IMR-90 (cell line): ENCODE results near the gene SPAG5. TPM values are rescaled to one million over a fixed set of nuclear protein-coding genes. Genes with fewer than 3 reads are reported as not detected.
"Not testable (repeated sequence)": the region's sequence is repeated elsewhere in the genome, so short reads cannot be mapped to it uniquely, and the experiment has no call there.

Source experiments
- ATAC-seq: fragments of 200-7000 bp; cut with Tn5 transposase; 2 replicates; pipeline ENCODE4 v1.9.1; 2020; ENCODE audit warnings: low read depth, mild to moderate bottlenecking, moderate library complexity
- BruUV-seq: library from RNA; stranded (reverse); fragments of 400-500 nt; replicated peaks from 2 replicates; lab custom pipeline; 2021; lab: Mats Ljungman, UMichigan
- CTCF ChIA-PET: fragments of 300-600 bp; formaldehyde crosslinking; extraction: SDS; loops from one replicate; lab custom pipeline; 2021; ENCODE audit warnings: antibody characterized with exemption; lab: Yijun Ruan, JAX
- POLR2A ChIA-PET: fragments of 300-600 bp; sonication (Branson Sonifier 250); formaldehyde crosslinking; loops from one replicate; lab custom pipeline; 2022; ENCODE audit warnings: antibody characterized with exemption; ENCODE audit not compliant: unreplicated experiment; lab: Charles Lee
- DNase-seq: peaks from one replicate; pipeline ENCODE4 v3.0.0; 2013
- H2AFZ ChIP-seq: replicated peaks from 2 replicates; pipeline ENCODE3; 2013; ENCODE audit warnings: low read length, mild to moderate bottlenecking; ENCODE audit not compliant: poor library complexity
- H2AK5ac ChIP-seq: 2 replicates; pipeline ENCODE4 v1.6.1; 2013; ENCODE audit warnings: low read depth, low read length, inconsistent platforms
- H2AK9ac ChIP-seq: replicated peaks from 2 replicates; pipeline ENCODE3; 2013; ENCODE audit warnings: mild to moderate bottlenecking, low read depth, low read length, moderate library complexity; ENCODE audit not compliant: poor library complexity
- H2BK120ac ChIP-seq: 2 replicates; pipeline ENCODE4 v1.6.1; 2013; ENCODE audit warnings: low read depth, low read length, inconsistent platforms
- H2BK15ac ChIP-seq: 3 replicates; pipeline ENCODE4 v1.6.1; 2013; ENCODE audit warnings: low read depth, low read length, inconsistent platforms
- H2BK20ac ChIP-seq: 2 replicates; pipeline ENCODE4 v1.6.1; 2013; ENCODE audit warnings: low read depth, mild to moderate bottlenecking, inconsistent platforms, low read length, moderate library complexity
- H2BK5ac ChIP-seq: 2 replicates; pipeline ENCODE4 v1.6.1; 2013; ENCODE audit warnings: mild to moderate bottlenecking, low read depth, low read length, inconsistent platforms; ENCODE audit not compliant: poor library complexity, severe bottlenecking
- H3K14ac ChIP-seq: replicated peaks from 2 replicates; pipeline ENCODE4 v1.6.1; 2013; ENCODE audit warnings: low read depth, low read length, inconsistent platforms
- H3K18ac ChIP-seq: 2 replicates; pipeline ENCODE4 v1.6.1; 2013; ENCODE audit warnings: low read depth, low read length, control low read depth
- H3K23ac ChIP-seq: 2 replicates; pipeline ENCODE4 v1.6.1; 2013; ENCODE audit warnings: low read depth, low read length, inconsistent platforms
- H3K27ac ChIP-seq: 2 replicates; pipeline ENCODE4 v1.5.1; 2013; ENCODE audit warnings: mild to moderate bottlenecking, control low read depth, low read length; ENCODE audit not compliant: insufficient read depth
- H3K27me3 ChIP-seq: 2 replicates; pipeline ENCODE4 v1.6.1; 2013; ENCODE audit warnings: low read length; ENCODE audit not compliant: control insufficient read depth, insufficient read depth
- H3K36me3 ChIP-seq: 2 replicates; pipeline ENCODE4 v1.6.1; 2013; ENCODE audit warnings: low read length, mixed read lengths; ENCODE audit not compliant: control insufficient read depth, insufficient read depth
- H3K4ac ChIP-seq: 2 replicates; pipeline ENCODE4 v1.6.1; 2013; ENCODE audit warnings: low read depth, low read length, inconsistent platforms
- H3K4me1 ChIP-seq: 2 replicates; pipeline ENCODE4 v1.6.1; 2013; ENCODE audit warnings: low read length, mixed read lengths; ENCODE audit not compliant: control insufficient read depth, insufficient read depth
- H3K4me2 ChIP-seq: 2 replicates; pipeline ENCODE4 v1.6.1; 2013; ENCODE audit warnings: low read depth, mild to moderate bottlenecking, control low read depth, low read length, moderate library complexity
- H3K4me3 ChIP-seq: 2 replicates; pipeline ENCODE4 v1.5.1; 2013; ENCODE audit warnings: low read depth, mild to moderate bottlenecking, control low read depth, low read length, moderate library complexity; ENCODE audit not compliant: insufficient read depth
- H3K56ac ChIP-seq: 2 replicates; pipeline ENCODE4 v1.6.1; 2013; ENCODE audit warnings: low read length, inconsistent platforms; ENCODE audit not compliant: insufficient read depth; ENCODE audit errors: extremely low read depth
- H3K79me1 ChIP-seq, 2 experiments: 2 replicates each; pipeline ENCODE4 v1.6.1; 2013; ENCODE audit warnings: low read length in 2 of 2, inconsistent platforms in 1 of 2, low read depth in 1 of 2
- H3K9ac ChIP-seq: 2 replicates; pipeline ENCODE4 v1.6.1; 2013; ENCODE audit warnings: low read depth, low read length, control low read depth
- H3K9me1 ChIP-seq: 2 replicates; pipeline ENCODE4 v1.6.1; 2013; ENCODE audit warnings: low read length, inconsistent platforms; ENCODE audit not compliant: insufficient read depth
- H3K9me3 ChIP-seq: 2 replicates; pipeline ENCODE4 v1.6.1; 2013; ENCODE audit warnings: low read length; ENCODE audit not compliant: control insufficient read depth, insufficient read depth
- H4K20me1 ChIP-seq: 2 replicates; pipeline ENCODE4 v1.6.1; 2013; ENCODE audit warnings: low read length, inconsistent platforms; ENCODE audit not compliant: insufficient read depth
- H4K5ac ChIP-seq: 2 replicates; pipeline ENCODE4 v1.6.1; 2013; ENCODE audit warnings: mild to moderate bottlenecking, low read depth, low read length, control low read depth
- H4K8ac ChIP-seq, 2 experiments: 2 replicates each; pipeline ENCODE4 v1.6.1; 2013; ENCODE audit warnings: low read depth in 2 of 2, low read length in 2 of 2, control low read depth in 1 of 2, inconsistent platforms in 1 of 2
- H4K91ac ChIP-seq: 2 replicates; pipeline ENCODE4 v1.6.1; 2013; ENCODE audit warnings: low read depth, low read length, inconsistent platforms; ENCODE audit not compliant: insufficient read depth
- FOS ChIP-seq: fragments of 150-350 bp; IDR thresholded peaks from 2 replicates; pipeline ENCODE4 v1.6.1; 2016; ENCODE audit warnings: low read depth, low read length
- MAZ ChIP-seq: IDR thresholded peaks from 2 replicates; pipeline ENCODE4 v1.6.1; 2012; ENCODE audit warnings: low read depth, mild to moderate bottlenecking, low read length, improper control_type of control experiment, moderate library complexity, borderline replicate concordance
- POLR2A ChIP-seq: IDR thresholded peaks from 2 replicates; pipeline ENCODE4 v1.6.1; 2012; ENCODE audit warnings: mild to moderate bottlenecking, low read depth, low read length
- WGBS, 2 experiments: methylation state at CpG; one replicate each; pipeline versions ENCODE4 v1.1.5 to v1.1.7; 2013; ENCODE audit warnings: missing lambda C conversion rate in 2 of 2; ENCODE audit not compliant: insufficient read length in 1 of 2; ENCODE audit errors: extremely low coverage in 2 of 2; 5-methylcytosine and 5-hydroxymethylcytosine counted together
- dilution Hi-C: fragments of 300-500 bp; cut with HindIII; formaldehyde crosslinking; loops from one replicate; pipeline ENCODE4 v1.14.3; 2018; ENCODE audit warnings: low sequenced_read_pairs; ENCODE audit not compliant: unreplicated experiment
- in situ Hi-C: fragments of 300-500 bp; cut with MboI; formaldehyde crosslinking; loops from 3 replicates; pipeline ENCODE4 v1.14.3; 2019; ENCODE audit warnings: low sequenced_read_pairs, inconsistent platforms, mixed read lengths
- intact Hi-C: fragments of 100-400 bp; cut with micrococcal nuclease; formaldehyde crosslinking; loops from 2 replicates; pipeline ENCODE4 v1.10.0; 2022
- polyA plus RNA-seq, 3 experiments: library from polyadenylated mRNA; depleted of rRNA; stranded (reverse); fragments of >200 nt; gene quantifications; 2 replicates each; pipeline ENCODE4 v1.2.3, GENCODE V29; 2012; ENCODE audit warnings: low replicate concordance in 1 of 3
- total RNA-seq: library from RNA; depleted of rRNA; stranded (reverse); fragments of >200 nt; gene quantifications from 2 replicates; pipeline ENCODE4 v1.2.3, GENCODE V29; 2012

Gene SPAG5
- total and polyA plus RNA-seq, 2 of the 4 experiments (the other 2 are of a cell fraction), result 40.3 to 60.8 TPM

- Histone ChIP-seq H3K27ac (no peak within 1 kb of the TSS), H3K23ac (no peak within 1 kb of the TSS; the same call in 1 of the 2 replicates), H2BK120ac (no peak within 1 kb of the TSS), H3K14ac (0 out of 2 replicates have a peak within 1 kb of the TSS, but pooled peaks have one; percentile 21), H3K56ac (no peak within 1 kb of the TSS), H3K18ac (no peak within 1 kb of the TSS; the same call in 1 of the 2 replicates), H4K5ac (no peak within 1 kb of the TSS), H3K4me3 (peak within 1 kb of the TSS; percentile 35), H3K4me1 (peaks cover 6% of the 10 kb centered on the region; the same call in 1 of the 2 replicates), H2AFZ (peak within 1 kb of the TSS; percentile 92), H2AK5ac (peak within 1 kb of the TSS; percentile 36), H3K79me1 (peaks cover 4 to 11% of the 10 kb centered on the region in 2 experiments; a peak in 2 of 4 replicates), H2AK9ac (peak within 1 kb of the TSS; percentile 93), H3K4ac (peak within 1 kb of the TSS; percentile 25; the same call in 1 of the 2 replicates), H3K9me3 (no peaks in the 10 kb centered on the region), H3K9ac (no peak within 1 kb of the TSS; the same call in 1 of the 2 replicates), H3K9me1 (peaks cover 11% of the 10 kb centered on the region), H2BK5ac (peak within 1 kb of the TSS; percentile 56), H2BK20ac (0 out of 2 replicates have a peak within 1 kb of the TSS, but pooled peaks have one; percentile 0), H3K4me2 (peak within 1 kb of the TSS; percentile 84), H3K27me3 (no peaks in the 10 kb centered on the region), H2BK15ac (no peak within 1 kb of the TSS), H3K36me3 (peaks cover 23% of the 10 kb centered on the region), H4K20me1 (no peaks in the 10 kb centered on the region), H4K8ac (peak within 1 kb of the TSS in 1 of 2 experiments; percentile 89; a peak in 2 of 4 replicates), H4K91ac (no peak within 1 kb of the TSS)
- DNase-seq (peak; percentile 91), ATAC-seq (peak; percentile 99)
- peak; percentile 82; the same call in 1 of the 2 replicates for TF ChIP-seq MAZ
- TF ChIP-seq FOS, result no peak
- peak; percentile 52; the same call in 1 of the 2 replicates for TF ChIP-seq POLR2A
- ChIA-PET CTCF (no interaction called here), POLR2A (no interaction called here)
- WGBS, 2 experiments, result no CpG with 5 or more reads among the region's 26 CpGs
- dilution Hi-C loops, result no loop called here
- in situ Hi-C loops, result no loop called here
- intact Hi-C loops, result no loop called here
- no TSS peak for BruUV-seq
Observed at GRCh38 chr17:28576758-28577465, 21.9 kb downstream of the SPAG5 start, which contains the start of gene ALDOC. TSS of gene ALDOC (minus strand) at chr17:28576895. CDS start at chr17:28575532, 1,363 bp downstream.

DNA sequence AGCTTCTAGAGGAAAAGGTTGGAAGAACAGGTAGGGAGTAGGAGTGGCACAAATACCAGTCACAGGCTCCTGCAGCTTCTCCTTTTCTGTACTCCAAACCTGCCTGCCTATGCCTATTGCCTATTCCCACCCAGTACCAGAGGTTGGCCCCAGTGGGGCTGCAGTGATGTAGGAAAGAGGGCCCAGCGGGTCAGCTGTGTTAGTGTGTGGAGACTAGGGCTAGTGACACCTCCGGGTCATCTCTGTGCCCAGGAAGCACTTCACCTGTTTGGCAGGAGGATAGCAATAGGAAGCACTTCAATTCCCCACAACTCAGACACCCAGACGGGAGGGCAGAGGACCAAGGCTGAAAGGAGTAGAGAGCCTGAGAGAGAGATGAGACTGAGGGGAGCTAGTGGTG lies 22.8 kb downstream of the SPAG5 start:
- H4K20me1 ChIP-seq, DNase-seq, H3K9ac ChIP-seq, H3K18ac ChIP-seq, H3K27ac ChIP-seq, H2BK20ac ChIP-seq, H3K9me3 ChIP-seq, H4K5ac ChIP-seq, H2AFZ ChIP-seq, ATAC-seq, BruUV-seq, intact Hi-C loops, H3K14ac ChIP-seq, H3K27me3 ChIP-seq, H2BK15ac ChIP-seq, H2AK9ac ChIP-seq, H2BK120ac ChIP-seq, H3K23ac ChIP-seq, H3K4ac ChIP-seq, dilution Hi-C loops, in situ Hi-C loops, POLR2A ChIA-PET, CTCF ChIA-PET, H3K56ac ChIP-seq, H2BK5ac ChIP-seq, H3K4me1 ChIP-seq, H4K8ac ChIP-seq, H4K91ac ChIP-seq: not testable (repeated sequence)
- H3K36me3 ChIP-seq, result peaks cover 23% of the 10 kb centered on the region
- H3K9me1 ChIP-seq, result peaks cover 11% of the 10 kb centered on the region
- peak overlapping the region; percentile 46 for H3K4me2 ChIP-seq
- no CpG with 5 or more reads among the region's 3 CpGs for WGBS, 2 experiments
- peaks cover 4 to 12% of the 10 kb centered on the region in 2 experiments; a peak in 3 of 4 replicates for H3K79me1 ChIP-seq
- peak overlapping the region; percentile 36 for H2AK5ac ChIP-seq
- peak overlapping the region; percentile 10; the same call in 1 of the 2 replicates for H3K4me3 ChIP-seq
